Natural killer cell (primary cell): ENCODE results near the gene FCHO2. TPM values are rescaled to one million over a fixed set of nuclear protein-coding genes. Genes with fewer than 3 reads are reported as not detected.
A peak's percentile ranks its signal among the peaks of the same experiment; 100 is the strongest.

Experiments used
- ATAC-seq, 3 donors: fragments of 150-1000 bp in 2 of 3; fragments of 200-7000 bp in 1 of 3; cut with Tn5 transposase; 1 replicate in 1 of 3; 2 replicates in 2 of 3; pipeline ENCODE4 v1.10.0; 2021; ENCODE audit warnings: mild to moderate bottlenecking in 2 of 3, moderate library complexity in 2 of 3
- DNase-seq, 2 donors: peaks; one replicate each; pipeline versions ENCODE4 v3.0.0 to v3.0.0-alpha.2; 2013 to 2021; ENCODE audit warnings: mixed read lengths in 1 of 2
- H3K27ac ChIP-seq: one replicate; pipeline ENCODE4 v1.5.1; 2013; ENCODE audit warnings: mild to moderate bottlenecking, low read length
- H3K27me3 ChIP-seq: one replicate; pipeline ENCODE4 v1.6.1; 2013; ENCODE audit warnings: low read length; ENCODE audit not compliant: control insufficient read depth, insufficient read depth
- H3K36me3 ChIP-seq: one replicate; pipeline ENCODE4 v1.6.1; 2013; ENCODE audit warnings: low read length; ENCODE audit not compliant: control insufficient read depth, insufficient read depth
- H3K4me1 ChIP-seq: one replicate; pipeline ENCODE4 v1.6.1; 2013; ENCODE audit warnings: low read length; ENCODE audit not compliant: control insufficient read depth, insufficient read depth
- H3K4me3 ChIP-seq: one replicate; pipeline ENCODE4 v1.5.1; 2013; ENCODE audit warnings: low read length
- H3K9me3 ChIP-seq: one replicate; pipeline ENCODE4 v1.6.1; 2013; ENCODE audit warnings: low read length; ENCODE audit not compliant: control insufficient read depth, insufficient read depth
- H3K27ac Mint-ChIP-seq, 2 donors: one replicate each; pipeline ENCODE4 v1.8.0; 2022; ENCODE audit warnings: mild to moderate bottlenecking in 2 of 2, mixed read lengths in 2 of 2, moderate library complexity in 1 of 2
- H3K27me3 Mint-ChIP-seq, 2 donors: one replicate each; pipeline ENCODE4 v1.8.0; 2022; ENCODE audit warnings: low read depth in 2 of 2, mixed read lengths in 2 of 2
- H3K36me3 Mint-ChIP-seq: one replicate; pipeline ENCODE4 v1.8.0; 2022; ENCODE audit warnings: mixed read lengths
- H3K4me1 Mint-ChIP-seq, 2 donors: one replicate each; pipeline ENCODE4 v1.8.0; 2022; ENCODE audit warnings: mixed read lengths in 2 of 2
- H3K4me3 Mint-ChIP-seq: one replicate; pipeline ENCODE4 v1.8.0; 2022; ENCODE audit warnings: mild to moderate bottlenecking, moderate library complexity, mixed read lengths
- H3K9me3 Mint-ChIP-seq, 2 donors: one replicate each; pipeline ENCODE4 v1.8.0; 2022; ENCODE audit warnings: mixed read lengths in 2 of 2
- CTCF ChIP-seq: fragments of 200-600 bp; IDR thresholded peaks from one replicate; pipeline ENCODE4 v1.8.0; 2022; ENCODE audit warnings: antibody characterized with exemption
- WGBS: methylation state at CpG from one replicate; pipeline ENCODE4 v1.1.7; 2013; ENCODE audit warnings: missing lambda C conversion rate; ENCODE audit not compliant: insufficient coverage; 5-methylcytosine and 5-hydroxymethylcytosine counted together
- intact Hi-C: fragments of 100-400 bp; cut with micrococcal nuclease; formaldehyde crosslinking; loops from one replicate; pipeline ENCODE4 v1.14.2; 2022
- total RNA-seq, 4 donors: library from RNA; stranded (reverse); fragments of 120-200 nt in 1 of 4; gene quantifications; one replicate each; pipeline versions ENCODE4 v1.2.3 to v1.2.4, GENCODE V29; 2013 to 2022

The FCHO2 gene
- total RNA-seq, 3 donors from 2014 or later (not counting 1 experiment from before 2014, with no cell fraction given): 18.5 to 23.4 (median 22.7) TPM

- Histone ChIP-seq H3K27ac (no peak overlapping the region), H3K36me3 (no peaks in the 10 kb centered on the region), H3K27me3 (peaks cover 10% of the 10 kb centered on the region), H3K4me1 (no peaks in the 10 kb centered on the region), H3K9me3 (no peaks in the 10 kb centered on the region), H3K4me3 (no peak overlapping the region)
- Mint-ChIP-seq H3K9me3 (no peaks in the 10 kb centered on the region), H3K27me3 (peaks cover 14 to 19% of the 10 kb centered on the region in 2 donors), H3K4me1 (peaks cover 0 to 5% of the 10 kb centered on the region in 2 donors), H3K27ac (no peak overlapping the region), H3K4me3 (no peak overlapping the region), H3K36me3 (no peaks in the 10 kb centered on the region)
- DNase-seq (no peak), ATAC-seq (no peak)
- intact Hi-C loops: no loop called here
- 100% methylated on average over 1 of the region's 2 CpGs for WGBS
- no peak for TF ChIP-seq CTCF
Measured at GRCh38 chr5:73132759-73133158, 176.9 kb downstream of the FCHO2 start.

GRCh38 chr5:73135021-73135420 lies 179.2 kb downstream of the FCHO2 start:
- H3K27ac Mint-ChIP-seq: no peak overlapping the region
- no peaks in the 10 kb centered on the region for H3K9me3 Mint-ChIP-seq
- peaks cover 19% of the 10 kb centered on the region in 2 donors for H3K27me3 Mint-ChIP-seq
- no peak for ATAC-seq
- no peaks in the 10 kb centered on the region for H3K36me3 ChIP-seq
- no peaks in the 10 kb centered on the region for H3K4me1 ChIP-seq
- TF ChIP-seq CTCF: no peak
- H3K4me3 Mint-ChIP-seq: no peak overlapping the region
- no peak for DNase-seq
- no peaks in the 10 kb centered on the region for H3K36me3 Mint-ChIP-seq
- WGBS: 92% methylated on average over 3 of the region's 3 CpGs
- intact Hi-C loops: no loop called here
- no peak overlapping the region for H3K4me3 ChIP-seq
- H3K9me3 ChIP-seq: no peaks in the 10 kb centered on the region
- peaks cover 0 to 5% of the 10 kb centered on the region in 2 donors for H3K4me1 Mint-ChIP-seq
- H3K27ac ChIP-seq: no peak overlapping the region
- peaks cover 10% of the 10 kb centered on the region for H3K27me3 ChIP-seq

- H3K4me1 ChIP-seq: no peaks in the 10 kb centered on the region
- no peaks in the 10 kb centered on the region for H3K36me3 ChIP-seq
- Mint-ChIP-seq H3K27ac (no peak overlapping the region), H3K27me3 (peaks cover 13 to 19% of the 10 kb centered on the region in 2 donors), H3K36me3 (no peaks in the 10 kb centered on the region), H3K4me1 (peaks cover 0 to 5% of the 10 kb centered on the region in 2 donors), H3K9me3 (no peaks in the 10 kb centered on the region), H3K4me3 (no peak overlapping the region)
- H3K27me3 ChIP-seq: peaks cover 10% of the 10 kb centered on the region
- no peak overlapping the region for H3K4me3 ChIP-seq
- TF ChIP-seq CTCF: peak; percentile 30
- DNase-seq (peak in 1 of 2 donors; percentile 48), ATAC-seq (peak in 1 of 3 donors; percentile 37)
- intact Hi-C loops: no loop called here
- WGBS: 50% methylated on average over 5 of the region's 6 CpGs
- no peaks in the 10 kb centered on the region for H3K9me3 ChIP-seq
- no peak overlapping the region for H3K27ac ChIP-seq
Measured at GRCh38 chr5:73135429-73136054, 179.7 kb downstream of the FCHO2 start.
